ENCODE data around the gene USP53. TPM values are rescaled to one million over a fixed set of nuclear protein-coding genes. Genes with fewer than 3 reads are reported as not detected.

Gene USP53
- total and polyA plus RNA-seq, 2 of the 13 experiments (the other 11 are each of a cell fraction or from before 2014, with no cell fraction given): 5.3 to 8.1 TPM

DNA sequence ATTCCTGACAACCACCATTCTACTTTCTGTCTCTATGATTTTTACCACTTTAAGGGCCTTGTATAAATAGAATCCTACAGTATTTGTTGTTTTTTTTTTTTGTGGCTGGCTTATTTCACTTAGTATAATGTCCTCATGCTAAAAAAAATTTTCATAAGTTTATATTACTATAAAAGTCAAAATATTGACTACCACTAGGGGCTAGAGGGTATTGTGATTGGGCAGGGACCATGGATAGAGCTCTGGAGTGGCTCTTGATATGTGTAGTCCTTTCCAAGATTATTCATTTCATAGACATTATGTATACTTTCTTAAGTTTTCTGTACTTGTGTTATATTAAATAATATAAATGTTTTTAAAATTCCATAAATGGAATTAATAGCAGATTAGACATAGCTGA is 42.3 kb upstream of the USP53 start (continued):
- no peak for TF ChIP-seq SMYD3 (CRISPR knock-in tag; IDR thresholded peaks at IDR 0.05)
- TF ChIP-seq, protein P1, sequence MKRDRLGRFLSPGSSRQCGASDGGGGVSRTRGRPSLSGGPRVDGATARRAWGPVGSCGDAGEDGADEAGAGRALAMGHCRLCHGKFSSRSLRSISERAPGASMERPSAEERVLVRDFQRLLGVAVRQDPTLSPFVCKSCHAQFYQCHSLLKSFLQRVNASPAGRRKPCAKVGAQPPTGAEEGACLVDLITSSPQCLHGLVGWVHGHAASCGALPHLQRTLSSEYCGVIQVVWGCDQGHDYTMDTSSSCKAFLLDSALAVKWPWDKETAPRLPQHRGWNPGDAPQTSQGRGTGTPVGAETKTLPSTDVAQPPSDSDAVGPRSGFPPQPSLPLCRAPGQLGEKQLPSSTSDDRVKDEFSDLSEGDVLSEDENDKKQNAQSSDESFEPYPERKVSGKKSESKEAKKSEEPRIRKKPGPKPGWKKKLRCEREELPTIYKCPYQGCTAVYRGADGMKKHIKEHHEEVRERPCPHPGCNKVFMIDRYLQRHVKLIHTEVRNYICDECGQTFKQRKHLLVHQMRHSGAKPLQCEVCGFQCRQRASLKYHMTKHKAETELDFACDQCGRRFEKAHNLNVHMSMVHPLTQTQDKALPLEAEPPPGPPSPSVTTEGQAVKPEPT (CRISPR knock-in tag; IDR thresholded peaks at IDR 0.05; ENCODE audit: low read depth): no peak
- no peak for TF ChIP-seq KDM6A (CRISPR knock-in tag; IDR thresholded peaks at IDR 0.05; ENCODE audit: low read depth)
- TF ChIP-seq AGO1 (IDR thresholded peaks at IDR 0.05; ENCODE audit: low read depth, low read length, poor library complexity, severe bottlenecking): no peak
- no peak for TF ChIP-seq HCFC1 (IDR thresholded peaks at IDR 0.05; ENCODE audit: low read depth, low read length)
- TF ChIP-seq, protein P2, sequence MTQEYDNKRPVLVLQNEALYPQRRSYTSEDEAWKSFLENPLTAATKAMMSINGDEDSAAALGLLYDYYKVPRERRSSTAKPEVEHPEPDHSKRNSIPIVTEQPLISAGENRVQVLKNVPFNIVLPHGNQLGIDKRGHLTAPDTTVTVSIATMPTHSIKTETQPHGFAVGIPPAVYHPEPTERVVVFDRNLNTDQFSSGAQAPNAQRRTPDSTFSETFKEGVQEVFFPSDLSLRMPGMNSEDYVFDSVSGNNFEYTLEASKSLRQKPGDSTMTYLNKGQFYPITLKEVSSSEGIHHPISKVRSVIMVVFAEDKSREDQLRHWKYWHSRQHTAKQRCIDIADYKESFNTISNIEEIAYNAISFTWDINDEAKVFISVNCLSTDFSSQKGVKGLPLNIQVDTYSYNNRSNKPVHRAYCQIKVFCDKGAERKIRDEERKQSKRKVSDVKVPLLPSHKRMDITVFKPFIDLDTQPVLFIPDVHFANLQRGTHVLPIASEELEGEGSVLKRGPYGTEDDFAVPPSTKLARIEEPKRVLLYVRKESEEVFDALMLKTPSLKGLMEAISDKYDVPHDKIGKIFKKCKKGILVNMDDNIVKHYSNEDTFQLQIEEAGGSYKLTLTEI (CRISPR knock-in tag; conservative IDR thresholded peaks at IDR 0.05): no peak

DNA sequence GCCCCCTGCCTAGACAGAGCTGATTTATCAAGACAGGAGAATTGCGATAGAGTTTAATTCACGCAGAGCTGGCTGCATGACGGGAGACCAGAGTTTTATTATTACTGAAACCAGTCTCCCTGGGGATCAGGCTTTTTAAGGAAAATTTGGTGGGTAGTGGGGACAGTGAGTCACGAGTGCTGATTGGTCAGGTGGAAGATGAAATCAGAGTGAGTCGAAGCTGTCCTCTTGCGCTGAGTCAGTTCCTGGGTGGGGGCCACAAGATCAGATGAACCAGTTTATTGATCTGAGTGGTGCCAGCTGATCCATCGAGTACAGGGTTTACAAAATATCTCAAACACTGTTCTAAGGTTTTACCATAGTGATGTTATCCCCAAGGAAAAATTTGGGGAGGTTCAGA is 40.3 kb upstream of the USP53 start:
- intact Hi-C loops (cut with micrococcal nuclease; ENCODE audit: unreplicated experiment) (no loop called here), in situ Hi-C loops (cut with HindIII; ENCODE audit: extremely low pct_ligation_motif_present, low pct_unique_long_range_greater_than_20kb) (no loop called here)
- H3K36me3 ChIP-seq (replicated peaks in 1 of 2; ENCODE audit: control insufficient read depth in 1 of 2, insufficient read depth in 2 of 2, low read length in 2 of 2): no peaks in the 10 kb centered on the region
- CTCF ChIA-PET (ENCODE audit: low intra/inter-chr PET ratio, low total read pairs): no interaction called here
- H3K4me1 ChIP-seq (ENCODE audit: insufficient read depth, low read length): no peaks in the 10 kb centered on the region
- no TSS peak for BruUV-seq (replicated peaks)
- H3K27me3 ChIP-seq (ENCODE audit: control insufficient read depth in 1 of 2, insufficient read depth in 2 of 2, low read length in 2 of 2): no peaks in the 10 kb centered on the region; a peak in 2 of 5 replicates
- DNase-seq (ENCODE audit: low spot score) (no peak), FAIRE-seq (no peak), ATAC-seq (no peak)
- no peaks in the 10 kb centered on the region for H3K9me3 ChIP-seq (ENCODE audit: low read length)
- H3K79me2 ChIP-seq (ENCODE audit: insufficient read depth, low read length): no peaks in the 10 kb centered on the region
- no peak overlapping the region for H3K27ac ChIP-seq (ENCODE audit: extremely low read length, insufficient read depth, low read length)
- H3K9ac ChIP-seq (ENCODE audit: insufficient read depth, low read depth, low read length): no peak overlapping the region
- POLR2A ChIA-PET: no interaction called here
- H4K20me1 ChIP-seq (ENCODE audit: insufficient read depth, low read length): no peaks in the 10 kb centered on the region
- H2AFZ ChIP-seq (ENCODE audit: low read length): no peak overlapping the region
- 68% methylated on average over 7 of the region's 7 CpGs for WGBS (ENCODE audit: low lambda C conversion rate)
- H3K4me3 ChIP-seq (replicated peaks in 1 of 3; ENCODE audit: insufficient read depth in 1 of 3, low read depth in 2 of 3, low read length in 3 of 3): no peak overlapping the region
- no peak overlapping the region for H3K4me2 ChIP-seq (ENCODE audit: low read depth, low read length)
- TF ChIP-seq, protein P3, sequence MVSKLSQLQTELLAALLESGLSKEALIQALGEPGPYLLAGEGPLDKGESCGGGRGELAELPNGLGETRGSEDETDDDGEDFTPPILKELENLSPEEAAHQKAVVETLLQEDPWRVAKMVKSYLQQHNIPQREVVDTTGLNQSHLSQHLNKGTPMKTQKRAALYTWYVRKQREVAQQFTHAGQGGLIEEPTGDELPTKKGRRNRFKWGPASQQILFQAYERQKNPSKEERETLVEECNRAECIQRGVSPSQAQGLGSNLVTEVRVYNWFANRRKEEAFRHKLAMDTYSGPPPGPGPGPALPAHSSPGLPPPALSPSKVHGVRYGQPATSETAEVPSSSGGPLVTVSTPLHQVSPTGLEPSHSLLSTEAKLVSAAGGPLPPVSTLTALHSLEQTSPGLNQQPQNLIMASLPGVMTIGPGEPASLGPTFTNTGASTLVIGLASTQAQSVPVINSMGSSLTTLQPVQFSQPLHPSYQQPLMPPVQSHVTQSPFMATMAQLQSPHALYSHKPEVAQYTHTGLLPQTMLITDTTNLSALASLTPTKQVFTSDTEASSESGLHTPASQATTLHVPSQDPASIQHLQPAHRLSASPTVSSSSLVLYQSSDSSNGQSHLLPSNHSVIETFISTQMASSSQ (IDR thresholded peaks at IDR 0.05; ENCODE audit: low read depth): no peak
- TF ChIP-seq, protein P3 (CRISPR knock-in tag; IDR thresholded peaks at IDR 0.05; ENCODE audit: borderline replicate concordance): no peak
- TF ChIP-seq ZNF724P (CRISPR knock-in tag; IDR thresholded peaks at IDR 0.05; ENCODE audit: borderline replicate concordance): no peak
- TF ChIP-seq ERF (CRISPR knock-in tag; IDR thresholded peaks at IDR 0.05): no peak
- TF ChIP-seq, protein P4, sequence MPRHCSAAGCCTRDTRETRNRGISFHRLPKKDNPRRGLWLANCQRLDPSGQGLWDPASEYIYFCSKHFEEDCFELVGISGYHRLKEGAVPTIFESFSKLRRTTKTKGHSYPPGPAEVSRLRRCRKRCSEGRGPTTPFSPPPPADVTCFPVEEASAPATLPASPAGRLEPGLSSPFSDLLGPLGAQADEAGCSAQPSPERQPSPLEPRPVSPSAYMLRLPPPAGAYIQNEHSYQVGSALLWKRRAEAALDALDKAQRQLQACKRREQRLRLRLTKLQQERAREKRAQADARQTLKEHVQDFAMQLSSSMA (CRISPR knock-in tag; IDR thresholded peaks at IDR 0.05): no peak
- TF ChIP-seq, protein P5, sequence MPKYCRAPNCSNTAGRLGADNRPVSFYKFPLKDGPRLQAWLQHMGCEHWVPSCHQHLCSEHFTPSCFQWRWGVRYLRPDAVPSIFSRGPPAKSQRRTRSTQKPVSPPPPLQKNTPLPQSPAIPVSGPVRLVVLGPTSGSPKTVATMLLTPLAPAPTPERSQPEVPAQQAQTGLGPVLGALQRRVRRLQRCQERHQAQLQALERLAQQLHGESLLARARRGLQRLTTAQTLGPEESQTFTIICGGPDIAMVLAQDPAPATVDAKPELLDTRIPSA (CRISPR knock-in tag; IDR thresholded peaks at IDR 0.05; ENCODE audit: borderline replicate concordance): no peak
- TF ChIP-seq, protein P6, sequence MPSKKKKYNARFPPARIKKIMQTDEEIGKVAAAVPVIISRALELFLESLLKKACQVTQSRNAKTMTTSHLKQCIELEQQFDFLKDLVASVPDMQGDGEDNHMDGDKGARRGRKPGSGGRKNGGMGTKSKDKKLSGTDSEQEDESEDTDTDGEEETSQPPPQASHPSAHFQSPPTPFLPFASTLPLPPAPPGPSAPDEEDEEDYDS (CRISPR knock-in tag; IDR thresholded peaks at IDR 0.05): no peak
- no peak for TF ChIP-seq ZNF530 (CRISPR knock-in tag; IDR thresholded peaks at IDR 0.05; ENCODE audit: low read depth)
